ENCODE results near the gene GLI3. TPM values are rescaled to one million over a fixed set of nuclear protein-coding genes. Genes with fewer than 3 reads are reported as not detected.

Gene GLI3
- total RNA-seq, 4 donors from 2014 or later, result 23.1 to 41.3 (median 24.6) TPM

GRCh38 chr7:42033480-42033879 is 203.5 kb downstream of the GLI3 start:
- Histone ChIP-seq H3K36me3 (peaks cover 29% of the 10 kb centered on the region), H3K4me1 (no peaks in the 10 kb centered on the region), H3K9me3 (no peaks in the 10 kb centered on the region), H3K27ac (no peak overlapping the region), H3K27me3 (no peaks in the 10 kb centered on the region), H3K4me3 (no peak overlapping the region)
- TF ChIP-seq EP300 (IDR thresholded peaks at IDR 0.05) (no peak), CTCF (IDR thresholded peaks at IDR 0.05) (no peak), POLR2AphosphoS5 (IDR thresholded peaks at IDR 0.05) (no peak), POLR2A (IDR thresholded peaks at IDR 0.05) (no peak)
- no peak for DNase-seq (ENCODE audit: low spot score in 2 of 2)

GRCh38 chr7:42029405-42029804 is 207.6 kb downstream of the GLI3 start:
- no peak overlapping the region for H3K27ac ChIP-seq
- no peaks in the 10 kb centered on the region for H3K4me1 ChIP-seq
- no peak overlapping the region for H3K4me3 ChIP-seq
- H3K27me3 ChIP-seq, result no peaks in the 10 kb centered on the region
- 92% methylated on average over 6 of the region's 6 CpGs for WGBS
- no peak for DNase-seq (ENCODE audit: low spot score in 2 of 2)
- TF ChIP-seq CTCF (IDR thresholded peaks at IDR 0.05) (no peak), POLR2AphosphoS5 (IDR thresholded peaks at IDR 0.05) (no peak), EP300 (IDR thresholded peaks at IDR 0.05) (no peak), POLR2A (IDR thresholded peaks at IDR 0.05) (no peak)
- peaks cover 34% of the 10 kb centered on the region for H3K36me3 ChIP-seq
- H3K9me3 ChIP-seq, result no peaks in the 10 kb centered on the region

- TF ChIP-seq POLR2AphosphoS5 (IDR thresholded peaks at IDR 0.05), result no peak
- no peak for TF ChIP-seq EP300 (IDR thresholded peaks at IDR 0.05)
- TF ChIP-seq POLR2A (IDR thresholded peaks at IDR 0.05), result no peak
- no peak for TF ChIP-seq CTCF (IDR thresholded peaks at IDR 0.05)
Observed at GRCh38 chr7:42027521-42027920, 209.5 kb downstream of the GLI3 start.

GRCh38 chr7:42026622-42027197 is 210.3 kb downstream of the GLI3 start:
- WGBS, result 87% methylated on average over 6 of the region's 6 CpGs

More at GRCh38 chr7:42027521-42027920, 209.5 kb downstream of the GLI3 start:
- DNase-seq (ENCODE audit: low spot score in 2 of 2), result no peak
- Histone ChIP-seq H3K4me1 (no peaks in the 10 kb centered on the region), H3K36me3 (peaks cover 46% of the 10 kb centered on the region), H3K4me3 (no peak overlapping the region), H3K9me3 (no peaks in the 10 kb centered on the region), H3K27ac (no peak overlapping the region), H3K27me3 (no peaks in the 10 kb centered on the region)
- WGBS, result 91% methylated on average over 3 of the region's 3 CpGs

More at GRCh38 chr7:42026622-42027197, 210.3 kb downstream of the GLI3 start:
- no peak for TF ChIP-seq EP300 (IDR thresholded peaks at IDR 0.05)
- no peak for TF ChIP-seq POLR2A (IDR thresholded peaks at IDR 0.05)
- TF ChIP-seq CTCF (IDR thresholded peaks at IDR 0.05), result no peak
- no peak for TF ChIP-seq POLR2AphosphoS5 (IDR thresholded peaks at IDR 0.05)
- no peak overlapping the region for H3K4me3 ChIP-seq
- no peak overlapping the region for H3K27ac ChIP-seq
- peaks cover 46% of the 10 kb centered on the region for H3K36me3 ChIP-seq
- no peaks in the 10 kb centered on the region for H3K4me1 ChIP-seq
- no peak for DNase-seq (ENCODE audit: low spot score in 2 of 2)
- H3K27me3 ChIP-seq, result no peaks in the 10 kb centered on the region
- H3K9me3 ChIP-seq, result no peaks in the 10 kb centered on the region

Data from suprapubic skin (tissue), 4 donors.